ENCODE data around the gene KIAA1217. TPM values are rescaled to one million over a fixed set of nuclear protein-coding genes. Genes with fewer than 3 reads are reported as not detected.
A peak's percentile ranks its signal among the peaks of the same experiment; 100 is the strongest.

The KIAA1217 gene
- total RNA-seq, 1 experiment from 2014 or later = 18.6 TPM

DNA sequence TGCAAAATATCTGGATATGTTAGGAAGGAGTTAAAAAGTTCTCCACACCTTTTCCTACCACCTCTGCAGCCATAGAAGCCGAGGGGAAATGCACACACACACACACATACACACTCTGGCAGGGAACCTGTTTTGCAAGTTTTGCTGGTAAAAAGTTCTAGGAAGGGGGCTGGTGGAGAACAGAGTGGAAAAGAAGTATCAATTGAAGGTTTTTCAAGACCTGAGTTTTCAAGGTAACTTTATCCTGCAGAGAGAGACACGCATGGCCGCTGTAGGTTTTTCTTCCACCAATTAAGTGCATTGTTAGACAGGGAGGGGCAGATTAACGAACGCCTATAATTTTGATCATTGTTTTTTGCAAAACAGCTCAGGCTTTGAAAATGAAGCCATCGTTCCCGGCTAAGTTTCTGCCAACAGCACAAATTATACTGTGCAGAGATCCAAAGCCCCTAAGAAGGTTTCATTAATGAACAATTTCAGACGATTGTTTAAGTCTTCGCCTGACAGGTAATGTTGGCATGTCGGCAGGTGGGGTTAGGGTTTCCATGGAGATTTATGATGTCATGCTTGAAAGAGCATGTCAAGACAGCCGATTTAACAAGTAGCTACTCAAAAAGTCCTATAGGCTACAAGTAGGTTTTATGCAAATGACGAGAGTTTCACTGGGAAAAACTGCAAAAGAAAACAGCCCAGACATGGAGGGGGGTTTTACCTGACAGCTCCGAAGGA is 29.7 kb downstream of the KIAA1217 start:
- H3K9ac ChIP-seq (ENCODE audit: extremely low read depth, insufficient read length, low read length) = no peak overlapping the region
- WGBS (ENCODE audit: extremely low coverage, insufficient read length, low lambda C conversion rate) = no CpG with 5 or more reads among the region's 13 CpGs

More for the DNA sequence above, 29.7 kb downstream of the KIAA1217 start:
- Histone ChIP-seq H3K79me1 (ENCODE audit: insufficient read depth, low read depth, low read length, poor library complexity, severe bottlenecking) (no peaks in the 10 kb centered on the region), H3K4me1 (ENCODE audit: insufficient read depth, low read length) (peaks cover 17% of the 10 kb centered on the region; the same call in 1 of the 2 replicates), H2AFZ (ENCODE audit: low read length) (no peak overlapping the region), H3K14ac (ENCODE audit: insufficient read depth, low read length) (no peak overlapping the region), H2BK20ac (ENCODE audit: low read depth, low read length, poor library complexity, severe bottlenecking) (no peak overlapping the region), H2BK12ac (ENCODE audit: insufficient read length, low read depth, low read length) (no peak overlapping the region), H3K27ac (ENCODE audit: insufficient read length, low read depth, low read length) (no peak overlapping the region), H3K18ac (ENCODE audit: insufficient read length, low read depth, low read length) (no peak overlapping the region), H4K5ac (ENCODE audit: insufficient read length, low read depth, low read length) (no peak overlapping the region), H4K20me1 (ENCODE audit: control insufficient read depth, insufficient read depth, insufficient read length) (peaks cover 2% of the 10 kb centered on the region), H2BK120ac (ENCODE audit: low read depth, low read length, poor library complexity, severe bottlenecking) (no peak overlapping the region), H3K79me2 (ENCODE audit: insufficient read depth, low read length) (no peaks in the 10 kb centered on the region), H4K8ac (replicated peaks; ENCODE audit: insufficient read length, low read depth, low read length) (no peak overlapping the region), H2BK5ac (ENCODE audit: insufficient read length, low read length) (no peak overlapping the region), H3T11ph (ENCODE audit: low read length) (no peak overlapping the region), H3K9me3 (ENCODE audit: control insufficient read depth, low read depth, low read length) (no peaks in the 10 kb centered on the region), H2AK5ac (ENCODE audit: insufficient read length, low read length) (no peak overlapping the region), H3K23ac (ENCODE audit: insufficient read length, low read depth, low read length) (no peak overlapping the region), H3K23me2 (ENCODE audit: insufficient read length, low read depth, low read length, poor library complexity, severe bottlenecking) (no peaks in the 10 kb centered on the region), H2BK15ac (ENCODE audit: low read depth, low read length) (no peak overlapping the region), H3K56ac (ENCODE audit: insufficient read length, low read depth, low read length) (no peak overlapping the region), H4K91ac (ENCODE audit: insufficient read length, low read depth, low read length) (no peak overlapping the region), H3K4ac (ENCODE audit: low read depth, low read length) (no peak overlapping the region), H3K27me3 (ENCODE audit: insufficient read depth, low read length) (no peaks in the 10 kb centered on the region), H3K4me2 (ENCODE audit: insufficient read depth, insufficient read length, low read length) (peak overlapping the region; percentile 21)
- H3K36me3 Mint-ChIP-seq (ENCODE audit: insufficient read depth in 1 of 3, low read depth in 3 of 3) = no peaks in the 10 kb centered on the region
- peaks cover 36 to 48% of the 10 kb centered on the region in 2 experiments for H3K4me1 Mint-ChIP-seq
- TF ChIP-seq, protein P1, sequence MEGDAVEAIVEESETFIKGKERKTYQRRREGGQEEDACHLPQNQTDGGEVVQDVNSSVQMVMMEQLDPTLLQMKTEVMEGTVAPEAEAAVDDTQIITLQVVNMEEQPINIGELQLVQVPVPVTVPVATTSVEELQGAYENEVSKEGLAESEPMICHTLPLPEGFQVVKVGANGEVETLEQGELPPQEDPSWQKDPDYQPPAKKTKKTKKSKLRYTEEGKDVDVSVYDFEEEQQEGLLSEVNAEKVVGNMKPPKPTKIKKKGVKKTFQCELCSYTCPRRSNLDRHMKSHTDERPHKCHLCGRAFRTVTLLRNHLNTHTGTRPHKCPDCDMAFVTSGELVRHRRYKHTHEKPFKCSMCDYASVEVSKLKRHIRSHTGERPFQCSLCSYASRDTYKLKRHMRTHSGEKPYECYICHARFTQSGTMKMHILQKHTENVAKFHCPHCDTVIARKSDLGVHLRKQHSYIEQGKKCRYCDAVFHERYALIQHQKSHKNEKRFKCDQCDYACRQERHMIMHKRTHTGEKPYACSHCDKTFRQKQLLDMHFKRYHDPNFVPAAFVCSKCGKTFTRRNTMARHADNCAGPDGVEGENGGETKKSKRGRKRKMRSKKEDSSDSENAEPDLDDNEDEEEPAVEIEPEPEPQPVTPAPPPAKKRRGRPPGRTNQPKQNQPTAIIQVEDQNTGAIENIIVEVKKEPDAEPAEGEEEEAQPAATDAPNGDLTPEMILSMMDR (conservative IDR thresholded peaks at IDR 0.05) = no peak
- peak overlapping the region in 1 of 2 experiments; percentile 35; a peak in 1 of 5 replicates for H3K4me3 Mint-ChIP-seq
- no peak for DNase-seq
- peak overlapping the region; percentile 45 to 90 (median 46); a peak in 3 of 7 replicates for H3K27ac Mint-ChIP-seq
- no peaks in the 10 kb centered on the region for H3K9me3 Mint-ChIP-seq
- no peaks in the 10 kb centered on the region for H3K27me3 Mint-ChIP-seq (ENCODE audit: low read depth)

Measured in H9 (cell line).